NCI-H82 treated with DMSO at 0.1 percent for 48 hours (cell line): ENCODE data around the gene TCEAL3.
"Not testable (repeated sequence)": the region's sequence is repeated elsewhere in the genome, so short reads cannot be mapped to it uniquely, and the experiment has no call there.

Source experiments
- DNase-seq: peaks from one replicate; lab custom pipeline; 2025; ENCODE audit not compliant: unreplicated experiment; lab: John Stamatoyannopoulos, UW

The TCEAL3 gene

DNA sequence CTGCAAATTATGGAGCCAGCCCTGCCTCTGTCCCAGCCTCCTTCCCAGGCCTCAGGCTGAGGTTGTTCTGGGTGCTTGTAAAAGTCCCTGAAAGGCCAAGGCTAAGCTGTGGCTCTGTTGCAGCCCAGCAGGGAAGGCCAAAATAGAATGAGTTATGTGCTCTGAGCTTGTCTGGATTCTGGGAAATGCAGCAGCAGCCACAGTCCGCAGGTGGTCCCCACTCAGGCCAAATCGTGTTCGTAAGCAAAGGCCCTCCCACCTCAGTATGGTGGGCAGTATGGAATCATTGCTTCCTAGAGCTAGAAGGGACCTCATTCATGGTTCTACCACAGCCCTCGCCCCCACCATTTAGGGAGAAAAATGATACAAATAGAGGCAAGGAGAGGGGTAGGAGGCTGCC is 16.3 kb downstream of the TCEAL3 start:
- DNase-seq: no peak

DNA sequence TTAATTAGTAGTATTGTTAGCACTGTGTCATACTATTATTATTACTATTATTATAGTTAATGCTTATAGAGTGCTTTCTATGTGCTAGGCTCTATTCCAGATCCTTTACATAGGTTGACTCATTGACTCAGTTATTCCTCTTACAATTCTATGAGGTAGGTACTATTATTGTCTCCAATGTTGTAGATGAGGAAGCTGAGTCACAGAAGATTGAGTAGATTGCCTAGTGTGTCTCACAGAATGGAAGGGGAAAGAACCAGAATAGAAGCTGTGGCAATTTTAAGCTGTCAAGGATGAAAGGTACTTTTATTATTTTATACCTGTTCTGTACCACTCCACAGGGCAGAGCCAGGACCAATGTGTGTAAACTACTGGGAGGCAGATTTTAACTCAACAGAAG is 19.1 kb downstream of the TCEAL3 start:
- DNase-seq: no peak

DNA sequence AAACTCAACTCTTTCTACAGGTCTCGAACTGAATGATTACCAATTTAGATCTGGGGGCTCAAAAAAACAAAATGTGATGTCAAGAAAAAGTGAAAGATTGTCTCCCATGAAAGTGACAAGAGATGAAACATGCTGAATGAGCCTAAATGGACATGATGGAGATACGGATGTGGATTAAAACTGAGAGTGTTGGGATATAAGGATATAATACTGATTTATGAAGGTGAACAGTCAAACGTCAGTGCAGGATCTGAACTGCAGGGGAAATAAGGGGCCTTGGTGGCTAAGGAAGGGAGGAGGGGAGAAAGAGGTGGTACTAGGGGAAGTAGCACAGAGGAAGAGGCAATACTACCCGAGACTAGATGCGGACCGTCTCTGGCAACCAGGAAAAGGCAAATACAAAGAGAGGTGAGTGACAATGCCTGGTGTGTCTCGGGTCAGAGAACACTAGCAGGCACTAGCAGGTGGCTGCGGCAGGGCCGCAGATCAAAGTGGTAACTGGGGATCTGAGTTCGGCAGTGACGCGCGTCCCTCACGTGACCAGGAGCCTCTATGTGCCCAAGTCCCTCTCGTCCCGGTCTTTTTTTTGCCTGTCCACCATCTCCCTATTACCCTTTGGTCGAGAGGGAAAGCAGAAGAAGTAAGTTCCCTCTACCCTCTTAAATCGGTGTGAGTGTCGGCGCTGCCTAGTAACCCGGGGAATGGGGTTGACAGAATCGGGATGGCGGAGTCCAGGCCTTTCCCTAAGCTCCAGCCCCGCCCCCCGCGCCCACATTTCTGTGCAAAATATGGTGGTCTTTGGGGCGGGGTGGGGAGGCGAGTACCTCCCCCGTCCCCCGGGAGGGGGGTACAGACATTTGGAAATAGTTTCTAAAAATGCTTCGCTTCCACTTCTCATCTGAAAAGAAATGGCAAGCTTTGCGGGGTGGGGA is 20.9 kb downstream of the TCEAL3 start, which contains the start of gene TCEAL1:
Gene TCEAL1 (plus strand): TSS at position 590 of the 932 bp plus-strand sequence. CDS start 942 bp downstream, outside the sequence.
- peak; percentile 49 for DNase-seq

DNA sequence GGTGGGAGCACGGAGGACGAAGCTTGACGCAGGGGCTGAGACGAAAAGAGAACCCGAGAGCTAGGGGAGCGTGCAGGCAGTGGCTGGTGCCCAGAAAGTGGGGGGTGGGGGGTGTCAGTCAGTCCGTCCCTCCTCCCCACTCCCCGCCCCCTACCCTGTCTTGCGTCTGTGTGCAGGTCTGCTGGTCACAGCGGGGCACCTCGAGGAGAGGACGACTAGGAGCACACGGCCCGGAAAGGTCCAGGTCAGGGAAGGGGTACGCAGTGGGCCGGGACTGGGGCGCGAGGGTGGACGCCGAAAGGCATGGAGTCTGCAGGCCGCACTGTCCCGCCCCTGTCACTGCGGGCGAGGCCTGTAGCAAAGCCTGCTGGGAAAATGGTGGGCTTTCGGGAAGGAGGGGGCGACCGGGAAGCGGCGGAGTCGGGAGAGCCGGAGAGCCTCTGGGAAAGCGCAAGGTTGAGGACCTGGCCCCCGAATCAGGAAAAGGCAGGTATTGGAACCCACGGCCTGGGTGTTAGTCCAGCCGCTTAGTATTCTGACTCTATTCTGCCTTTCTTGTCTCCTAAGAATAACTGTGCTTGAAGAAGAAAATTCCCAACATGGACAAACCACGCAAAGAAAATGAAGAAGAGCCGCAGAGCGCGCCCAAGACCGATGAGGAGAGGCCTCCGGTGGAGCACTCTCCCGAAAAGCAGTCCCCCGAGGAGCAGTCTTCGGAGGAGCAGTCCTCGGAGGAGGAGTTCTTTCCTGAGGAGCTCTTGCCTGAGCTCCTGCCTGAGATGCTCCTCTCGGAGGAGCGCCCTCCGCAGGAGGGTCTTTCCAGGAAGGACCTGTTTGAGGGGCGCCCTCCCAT is 21.8 kb downstream of the TCEAL3 start:
- DNase-seq: peak; percentile 62

DNA sequence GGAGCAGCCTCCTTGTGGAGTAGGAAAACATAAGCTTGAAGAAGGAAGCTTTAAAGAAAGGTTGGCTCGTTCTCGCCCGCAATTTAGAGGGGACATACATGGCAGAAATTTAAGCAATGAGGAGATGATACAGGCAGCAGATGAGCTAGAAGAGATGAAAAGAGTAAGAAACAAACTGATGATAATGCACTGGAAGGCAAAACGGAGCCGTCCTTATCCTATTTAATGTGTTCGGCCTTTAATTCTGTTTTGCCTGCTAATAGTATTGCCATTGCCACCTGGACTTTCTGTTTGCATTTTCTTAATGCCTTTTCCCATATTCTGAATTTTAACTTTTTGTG is 22.4 kb downstream of the TCEAL3 start:
- DNase-seq: no peak

DNA sequence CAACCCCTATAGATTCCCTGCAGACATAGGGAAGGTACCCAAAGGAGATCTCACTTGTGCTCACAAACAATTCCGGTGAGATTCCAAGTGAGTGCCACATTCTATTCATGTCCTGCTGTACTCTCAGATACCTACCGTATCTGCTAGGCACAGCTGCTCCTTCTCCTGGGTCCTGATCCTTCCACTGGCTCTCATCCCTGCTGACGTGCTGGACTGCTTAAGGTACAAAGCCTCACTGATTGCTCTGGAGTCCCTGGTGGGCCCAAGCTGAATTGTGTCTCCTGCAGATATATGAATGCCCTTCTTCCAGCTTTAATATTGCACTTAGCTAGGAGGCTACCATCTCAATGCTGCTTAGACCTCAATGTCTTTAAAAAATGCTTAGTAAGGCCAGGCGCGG is 23.4 kb downstream of the TCEAL3 start:
- no peak for DNase-seq

DNA sequence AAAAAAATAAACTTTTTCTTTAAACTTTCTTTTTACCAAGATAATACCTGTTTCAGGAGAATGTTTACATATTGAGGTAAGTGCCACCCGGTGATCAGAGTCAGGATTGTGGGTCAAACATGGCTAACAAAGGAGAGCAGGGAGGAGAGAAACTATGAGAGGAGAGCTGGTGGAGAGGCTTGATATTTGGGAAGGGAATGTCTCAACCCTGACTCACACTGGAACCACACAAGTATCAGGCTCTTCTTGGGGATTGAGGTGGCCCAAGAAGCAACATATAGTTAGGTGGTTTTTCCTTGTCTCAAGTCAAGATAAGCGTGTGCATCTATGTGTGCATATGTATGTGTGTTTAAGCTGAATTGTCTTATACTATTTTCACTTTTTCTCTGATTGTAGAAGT is 27.7 kb downstream of the TCEAL3 start:
- no peak for DNase-seq

DNA sequence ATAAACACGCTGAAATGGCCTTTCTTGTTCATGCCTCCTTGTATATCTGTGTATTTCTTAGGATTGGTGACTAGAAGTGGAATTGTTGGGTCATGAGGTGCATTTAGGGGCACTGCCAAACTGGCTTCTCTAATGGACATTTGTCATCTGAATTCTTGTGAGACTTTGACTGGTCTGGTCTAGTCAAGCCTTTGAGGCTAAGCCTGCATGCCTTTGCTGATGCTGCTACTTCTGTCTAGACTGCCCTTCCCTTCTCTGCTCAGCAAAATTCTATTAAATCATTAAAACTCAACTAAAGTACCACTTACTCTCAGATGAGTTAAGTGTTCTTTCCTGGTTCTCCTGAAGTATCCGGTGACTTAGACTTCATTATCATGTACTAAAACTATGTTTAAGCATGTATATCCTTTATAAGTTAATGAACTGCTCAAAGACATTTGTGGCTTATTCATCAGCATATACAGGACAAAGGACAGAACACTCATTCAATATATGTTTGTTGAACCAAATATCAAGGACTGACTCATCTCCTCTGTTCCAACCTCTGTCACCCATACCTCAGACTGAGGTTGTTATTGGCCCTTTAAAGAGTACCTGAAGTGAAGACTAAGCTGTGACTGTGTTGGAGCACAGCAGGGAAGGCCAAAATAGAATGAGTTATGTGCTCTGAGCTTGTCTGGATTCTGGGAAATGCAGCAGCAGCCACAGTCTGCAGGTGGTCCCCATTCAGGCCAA is 30.0 kb downstream of the TCEAL3 start:
- DNase-seq: no peak

DNA sequence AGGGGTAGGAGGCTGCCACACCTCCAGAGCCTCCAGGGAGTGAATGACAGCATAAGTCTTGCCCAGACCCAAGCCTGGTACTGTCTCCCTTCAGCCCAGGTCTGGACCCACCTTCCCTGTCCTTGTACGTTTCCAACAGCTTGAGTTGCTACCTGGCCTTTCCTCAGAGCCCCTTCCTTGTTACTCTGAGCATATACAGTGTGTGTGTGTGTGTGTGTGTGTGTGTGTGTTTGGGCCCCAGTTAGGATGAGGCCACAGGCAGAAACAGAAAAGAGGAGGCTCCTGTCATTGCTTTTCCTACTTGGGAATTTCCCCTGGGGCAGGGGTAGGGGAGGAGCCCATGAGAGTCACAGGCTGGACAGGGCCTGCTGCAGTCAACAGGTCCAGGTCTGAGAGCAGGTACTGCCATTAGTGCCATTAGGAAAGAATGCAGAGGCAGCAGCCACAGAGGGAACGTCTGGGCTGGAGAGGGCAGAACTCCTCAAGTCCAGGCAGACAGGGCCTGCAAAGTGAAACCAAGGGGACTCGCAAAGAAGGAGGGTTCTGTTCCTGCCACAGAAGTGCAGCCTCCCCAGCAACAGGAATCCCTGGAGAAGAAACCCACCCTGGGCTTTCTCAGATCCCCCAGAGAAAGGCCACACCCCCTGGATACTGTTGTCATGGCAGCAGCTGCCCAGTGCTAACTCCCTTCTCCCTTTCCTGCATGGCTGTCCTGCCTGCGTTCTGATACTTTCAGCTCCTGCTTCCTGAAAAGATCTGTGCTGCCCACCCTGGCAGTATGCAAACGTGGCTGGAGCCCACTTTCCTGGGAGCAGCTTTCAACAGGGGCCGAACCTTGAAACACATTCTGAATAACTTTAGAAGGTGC is 30.9 kb downstream of the TCEAL3 start:
- not testable (repeated sequence) for DNase-seq

DNA sequence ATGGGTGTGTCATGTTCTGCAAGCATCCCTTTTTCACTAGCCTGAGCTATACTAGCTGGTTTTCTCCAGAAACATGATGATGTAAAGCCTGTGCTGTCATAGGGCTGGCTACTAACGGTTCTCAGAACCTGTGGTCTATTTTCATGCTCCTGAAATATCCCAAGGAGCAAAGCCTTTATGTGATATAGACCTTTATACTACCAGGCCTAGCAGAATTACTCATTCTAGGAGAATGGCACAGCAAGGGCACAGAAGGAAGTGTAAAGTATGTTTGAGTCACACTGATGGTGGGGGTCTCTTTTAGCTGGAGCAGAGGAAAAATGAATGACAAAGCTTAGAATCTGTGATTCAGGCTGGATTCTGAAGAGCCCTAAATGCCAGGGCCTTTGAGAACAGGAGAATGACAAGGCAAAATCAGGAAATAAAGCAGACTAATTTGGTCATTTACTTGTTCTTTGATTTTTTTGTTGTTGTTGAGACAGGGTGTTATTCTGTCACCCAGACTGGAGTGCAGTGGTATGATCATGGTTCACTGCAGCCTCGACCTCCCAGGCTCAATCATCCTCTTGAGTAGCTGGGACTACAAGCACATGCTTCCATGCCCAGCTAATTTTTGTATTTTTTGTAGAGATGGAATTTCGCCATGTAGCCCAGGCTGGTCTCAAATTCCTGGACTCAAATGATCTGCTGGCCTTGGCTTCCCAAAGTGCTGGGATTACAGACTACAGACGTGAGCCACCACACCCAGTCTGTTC is 32.8 kb downstream of the TCEAL3 start:
- no peak for DNase-seq

DNA sequence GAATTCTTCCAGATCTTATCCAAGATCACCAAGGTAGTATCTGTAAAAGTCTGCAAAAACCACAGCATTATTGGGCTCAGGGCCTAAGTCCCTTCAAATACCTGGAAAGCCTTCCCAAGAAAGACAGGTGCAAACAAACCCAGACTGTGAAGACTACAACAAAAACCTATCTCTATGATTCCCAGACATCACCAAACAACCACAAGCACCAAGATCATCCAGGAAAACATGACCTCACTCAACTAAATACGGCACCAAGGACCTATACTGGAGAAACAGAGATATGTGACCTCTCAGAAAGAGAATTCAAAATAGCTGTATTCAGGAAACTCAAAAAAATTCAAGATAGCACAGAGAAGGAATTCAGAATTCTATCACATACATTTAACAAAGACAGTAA is 36.4 kb downstream of the TCEAL3 start:
- DNase-seq: no peak

DNA sequence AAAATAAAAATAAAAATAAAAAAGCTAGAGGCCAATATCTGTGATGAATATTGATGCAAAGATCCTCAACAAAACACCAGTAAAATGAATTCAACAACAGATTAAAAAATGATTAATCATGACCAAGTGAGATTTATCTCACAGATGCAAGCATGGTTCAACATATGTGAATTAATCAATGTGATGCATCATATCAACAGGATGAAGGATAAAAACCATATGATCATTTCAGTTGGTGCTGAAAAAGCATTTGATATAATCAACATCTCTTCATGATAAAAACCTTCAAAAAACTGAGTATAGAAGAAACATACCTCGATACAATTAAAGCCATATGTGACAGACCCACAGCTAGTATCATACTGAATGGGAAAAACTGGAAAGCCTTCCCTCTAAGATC is 39.9 kb downstream of the TCEAL3 start:
- no peak for DNase-seq

DNA sequence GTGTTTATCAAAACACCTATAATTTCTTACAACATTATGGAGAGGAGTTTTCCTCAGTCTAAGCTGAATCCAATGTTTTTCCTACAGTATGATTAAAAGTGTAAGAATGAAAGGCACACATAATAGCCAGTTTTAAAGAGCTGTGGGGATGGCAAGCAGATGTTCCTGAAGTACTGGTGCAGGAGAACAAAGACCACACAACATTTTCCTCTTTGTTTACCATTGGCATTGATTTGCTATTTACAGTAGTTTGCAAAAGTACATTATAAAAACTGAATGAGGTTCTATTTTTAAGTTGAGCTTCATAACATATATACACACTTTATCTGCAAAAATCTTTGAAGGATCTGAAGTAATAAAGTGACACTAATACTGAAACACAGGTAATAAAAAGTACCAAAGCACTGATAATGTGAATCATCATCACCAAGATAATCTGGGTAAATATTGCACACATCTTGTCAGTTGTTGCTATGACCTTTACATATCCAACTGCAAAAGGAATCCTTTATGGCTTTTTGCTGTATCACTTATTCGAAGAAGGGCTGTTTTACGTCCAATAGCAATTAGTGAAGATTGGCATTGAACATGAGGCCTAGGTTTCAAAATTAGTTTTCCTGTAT is 43.5 kb downstream of the TCEAL3 start:
- no peak for DNase-seq

DNA sequence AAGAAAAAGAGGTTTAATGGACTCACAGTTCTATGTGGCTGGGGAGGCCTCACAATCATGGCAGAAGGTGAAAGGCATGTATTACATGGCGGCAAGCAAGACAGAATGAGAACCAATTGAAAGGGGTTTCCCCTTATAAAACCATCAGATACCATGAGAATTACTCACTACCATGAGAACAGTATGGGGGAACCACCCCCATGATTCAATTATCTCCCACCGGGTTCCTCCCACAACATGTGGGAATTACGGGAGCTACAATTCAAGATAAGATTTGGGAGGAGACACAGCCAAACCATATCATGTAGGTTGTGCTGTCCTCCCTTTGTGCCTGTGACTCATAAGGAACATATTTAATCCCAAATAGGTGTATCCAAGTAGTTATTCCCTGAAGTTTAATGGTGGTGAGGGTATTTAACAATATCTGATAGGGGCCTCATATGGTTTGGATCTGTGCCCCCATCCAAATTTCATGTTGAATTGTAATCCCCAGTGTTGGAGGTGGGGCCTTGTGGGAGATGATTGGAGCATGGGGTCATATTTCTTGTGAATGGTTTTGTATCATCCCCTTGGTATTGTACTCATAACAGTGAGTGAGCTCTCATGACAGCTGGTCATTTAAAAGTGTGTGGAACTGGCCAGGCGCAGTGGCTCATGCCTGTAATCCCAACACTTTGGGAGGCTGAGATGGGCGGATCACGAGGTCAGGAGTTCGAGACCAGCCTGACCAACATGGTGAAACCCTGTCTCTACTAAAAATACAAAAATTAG is 47.7 kb downstream of the TCEAL3 start:
- DNase-seq: not testable (repeated sequence)

DNA sequence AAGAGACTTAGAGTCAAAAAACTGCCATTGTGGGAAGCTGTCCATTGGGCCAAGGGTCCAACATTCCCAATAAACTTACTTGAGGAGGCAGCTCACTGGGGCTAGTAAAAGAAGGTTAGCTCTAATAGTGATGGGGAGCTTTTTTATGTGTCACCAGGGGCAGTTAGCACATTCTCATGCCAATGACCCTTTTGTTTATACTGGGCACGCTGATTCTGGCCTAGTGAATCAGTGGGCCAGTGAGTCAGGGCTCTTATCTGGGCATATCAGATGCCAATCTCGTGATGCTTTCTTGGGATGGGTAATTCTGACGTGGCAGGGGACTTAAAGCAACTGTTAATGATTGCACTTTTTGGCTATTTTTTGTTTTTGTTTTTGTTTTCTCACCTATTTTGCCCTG is 48.9 kb downstream of the TCEAL3 start:
- DNase-seq: no peak

DNA sequence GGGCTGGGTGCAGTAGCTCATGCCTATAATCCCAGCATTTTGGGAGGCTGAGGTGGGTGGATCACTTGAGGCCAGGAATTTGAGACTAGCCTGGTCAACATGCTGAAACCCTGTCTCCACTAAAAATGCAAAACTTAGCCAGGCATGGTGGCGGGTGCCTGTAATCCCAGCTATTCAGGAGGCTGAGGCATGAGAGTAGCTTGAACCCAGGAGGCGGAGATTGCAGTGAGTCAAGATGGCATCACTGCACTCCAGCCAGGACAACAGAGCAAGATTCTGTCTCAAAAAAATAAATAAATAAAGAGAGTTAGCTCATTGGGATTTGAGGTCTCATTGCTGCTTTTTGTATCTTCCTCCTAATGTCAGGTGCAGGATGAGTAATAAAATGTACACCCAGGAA is 49.3 kb downstream of the TCEAL3 start:
- DNase-seq: not testable (repeated sequence)

DNA sequence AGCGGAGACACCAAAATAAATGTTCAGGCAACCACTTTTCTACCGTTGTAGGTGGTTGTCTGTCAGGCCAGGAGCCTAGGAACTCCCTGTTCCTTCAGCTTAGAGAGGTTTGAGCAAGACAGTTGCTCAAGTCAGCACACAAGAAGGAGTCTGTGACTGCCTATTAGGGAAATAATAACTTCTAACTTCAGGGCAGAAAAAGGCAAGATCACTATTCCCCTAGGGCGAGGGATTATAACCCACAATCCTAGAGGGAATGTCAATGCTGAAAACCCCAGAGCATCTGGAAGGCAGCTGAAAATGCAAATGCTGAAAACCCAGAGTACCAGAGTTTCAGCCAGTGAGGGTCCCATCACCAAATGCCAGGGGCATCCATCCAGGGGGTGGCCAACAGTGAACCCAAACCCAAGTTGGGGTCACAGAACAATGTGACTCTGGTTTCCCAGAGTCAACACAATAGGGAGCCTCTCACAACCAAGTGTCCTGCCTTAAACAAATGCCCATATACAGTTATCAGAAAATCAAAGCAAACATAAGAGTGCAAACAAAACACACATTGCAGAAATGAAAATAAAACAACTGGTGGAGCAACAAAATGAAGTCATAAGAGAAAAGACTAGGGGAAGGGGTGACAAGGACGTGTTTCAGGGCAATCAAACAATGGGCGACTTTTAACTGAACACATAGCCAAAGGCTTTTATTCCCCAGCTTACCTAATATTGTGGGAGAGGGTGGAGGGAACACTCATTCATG is 51.1 kb downstream of the TCEAL3 start:
- no peak for DNase-seq

DNA sequence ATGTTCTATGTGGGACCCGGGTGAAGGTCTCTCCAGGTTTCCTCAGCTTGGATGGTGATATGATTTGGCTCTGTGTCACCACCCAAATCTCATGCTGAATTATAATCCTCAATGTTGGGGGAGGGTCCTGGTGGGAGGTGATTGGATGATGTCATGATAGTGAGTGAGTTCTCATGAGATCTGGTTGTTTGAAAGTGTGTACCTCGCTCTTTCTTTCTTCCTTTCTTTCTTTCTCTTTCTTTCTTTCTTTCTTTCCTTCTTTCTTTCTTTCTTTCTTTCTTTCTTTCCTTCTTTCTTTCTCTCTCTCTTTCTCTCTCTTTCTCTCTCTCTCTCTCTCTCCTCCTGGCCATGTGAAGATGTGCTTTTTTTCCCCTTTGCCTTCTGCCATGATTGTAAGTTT is 51.7 kb downstream of the TCEAL3 start:
- DNase-seq: not testable (repeated sequence)
